ENCODE data around the gene SWSAP1. TPM values are rescaled to one million over a fixed set of nuclear protein-coding genes. Genes with fewer than 3 reads are reported as not detected.

Gene SWSAP1
- total RNA-seq, 6 experiments from 2014 or later = 1.2 to 2.2 (median 1.6) TPM

GRCh38 chr19:11421371-11422098, 47.1 kb downstream of the SWSAP1 start:
- H3K4me1 Mint-ChIP-seq (ENCODE audit: low read depth) = peaks cover 10% of the 10 kb centered on the region

GRCh38 chr19:11422163-11423065, 47.9 kb downstream of the SWSAP1 start:
- H3K27me3 Mint-ChIP-seq (ENCODE audit: insufficient read depth) = peaks cover 8% of the 10 kb centered on the region; the same call in 1 of the 2 replicates
- TF ChIP-seq CTCF (IDR thresholded peaks at IDR 0.05) = no peak
- no peaks in the 10 kb centered on the region for H3K9me3 Mint-ChIP-seq
- H3K36me3 Mint-ChIP-seq (ENCODE audit: low read depth) = no peaks in the 10 kb centered on the region
- DNase-seq = peak; percentile 13
- H3K27ac Mint-ChIP-seq = no peak overlapping the region
- H3K4me3 Mint-ChIP-seq = peak overlapping the region; percentile 32; the same call in 1 of the 2 replicates
- peaks cover 10% of the 10 kb centered on the region for H3K4me1 Mint-ChIP-seq (ENCODE audit: low read depth)

More at GRCh38 chr19:11421371-11422098, 47.1 kb downstream of the SWSAP1 start:
- DNase-seq = no peak
- Mint-ChIP-seq H3K4me3 (peak overlapping the region; percentile 32; the same call in 1 of the 2 replicates), H3K27ac (no peak overlapping the region), H3K36me3 (ENCODE audit: low read depth) (no peaks in the 10 kb centered on the region), H3K9me3 (no peaks in the 10 kb centered on the region), H3K27me3 (ENCODE audit: insufficient read depth) (peaks cover 8% of the 10 kb centered on the region; the same call in 1 of the 2 replicates)
- TF ChIP-seq CTCF (IDR thresholded peaks at IDR 0.05) = no peak

GRCh38 chr19:11423164-11423790, 48.8 kb downstream of the SWSAP1 start:
- Mint-ChIP-seq H3K9me3 (no peaks in the 10 kb centered on the region), H3K27me3 (ENCODE audit: insufficient read depth) (peaks cover 8% of the 10 kb centered on the region; the same call in 1 of the 2 replicates), H3K4me1 (ENCODE audit: low read depth) (peaks cover 10% of the 10 kb centered on the region), H3K36me3 (ENCODE audit: low read depth) (no peaks in the 10 kb centered on the region), H3K27ac (no peak overlapping the region), H3K4me3 (no peak overlapping the region; the same call in 1 of the 2 replicates)
- DNase-seq = no peak
- no peak for TF ChIP-seq CTCF (IDR thresholded peaks at IDR 0.05)

- Mint-ChIP-seq H3K4me3 (no peak overlapping the region), H3K36me3 (ENCODE audit: low read depth) (no peaks in the 10 kb centered on the region), H3K9me3 (no peaks in the 10 kb centered on the region), H3K27ac (no peak overlapping the region), H3K27me3 (ENCODE audit: insufficient read depth) (peaks cover 8% of the 10 kb centered on the region; the same call in 1 of the 2 replicates), H3K4me1 (ENCODE audit: low read depth) (peaks cover 10% of the 10 kb centered on the region)
- TF ChIP-seq CTCF (IDR thresholded peaks at IDR 0.05) = no peak
- DNase-seq = no peak
Observed at GRCh38 chr19:11423791-11424181, 49.3 kb downstream of the SWSAP1 start.

Other genes starting within 250 kb of the SWSAP1 start
- 10 to 100 TPM; 21.0 to 54.6 (median 50.3) TPM for gene SPC24, start 218.9 kb upstream of the SWSAP1 start, total RNA-seq (2021; fragmentation: NEBNext Ultra II Directional; extraction: Animal tissue kit (Norgen Biotek cat#: 25700))
- gene KANK2, start 177.1 kb upstream of the SWSAP1 start, total RNA-seq (2021; fragmentation: NEBNext Ultra II Directional; extraction: Animal tissue kit (Norgen Biotek cat#: 25700)) = 100 to 1,000 TPM; 132 to 167 (median 156) TPM
- gene ANGPTL8, start 135.0 kb upstream of the SWSAP1 start, total RNA-seq (2021; fragmentation: NEBNext Ultra II Directional; extraction: Animal tissue kit (Norgen Biotek cat#: 25700)) = not detected
- gene DOCK6, start 112.1 kb upstream of the SWSAP1 start, total RNA-seq (2021; fragmentation: NEBNext Ultra II Directional; extraction: Animal tissue kit (Norgen Biotek cat#: 25700)) = 10 to 100 TPM; 20.7 to 32.2 (median 22.9) TPM
- not detected for gene TSPAN16, start 78.5 kb upstream of the SWSAP1 start, total RNA-seq (2021; fragmentation: NEBNext Ultra II Directional; extraction: Animal tissue kit (Norgen Biotek cat#: 25700))
- 10 to 100 TPM in 2 of 6 experiments, 1 to 10 TPM in 4; 6.7 to 11.1 (median 8.7) TPM for gene RAB3D, start 35.0 kb upstream of the SWSAP1 start, total RNA-seq (2021; fragmentation: NEBNext Ultra II Directional; extraction: Animal tissue kit (Norgen Biotek cat#: 25700))
- 10 to 100 TPM; 36.9 to 51.8 (median 46.5) TPM for gene TMEM205, start 28.4 kb upstream of the SWSAP1 start, total RNA-seq (2021; fragmentation: NEBNext Ultra II Directional; extraction: Animal tissue kit (Norgen Biotek cat#: 25700))
- 10 to 100 TPM in 4 of 6 experiments, 1 to 10 TPM in 2; 7.7 to 11.8 (median 10.4) TPM for gene CCDC159, start 28.1 kb upstream of the SWSAP1 start, total RNA-seq (2021; fragmentation: NEBNext Ultra II Directional; extraction: Animal tissue kit (Norgen Biotek cat#: 25700))
- gene PLPPR2, start 19.2 kb upstream of the SWSAP1 start, total RNA-seq (2021; fragmentation: NEBNext Ultra II Directional; extraction: Animal tissue kit (Norgen Biotek cat#: 25700)) = 10 to 100 TPM; 52.4 to 82.2 (median 59.7) TPM
- 1 to 10 TPM; 6.1 to 8.3 (median 7.1) TPM for gene EPOR, start 9.6 kb downstream of the SWSAP1 start, total RNA-seq (2021; fragmentation: NEBNext Ultra II Directional; extraction: Animal tissue kit (Norgen Biotek cat#: 25700))
- gene RGL3, start 44.6 kb downstream of the SWSAP1 start, total RNA-seq (2021; fragmentation: NEBNext Ultra II Directional; extraction: Animal tissue kit (Norgen Biotek cat#: 25700)) = 10 to 100 TPM in 1 of 6 experiments, 1 to 10 TPM in 5; 7.3 to 11.7 (median 8.9) TPM
- gene ODAD3, start 60.5 kb downstream of the SWSAP1 start, total RNA-seq (2021; fragmentation: NEBNext Ultra II Directional; extraction: Animal tissue kit (Norgen Biotek cat#: 25700)) = 1 to 10 TPM in 1 of 6 experiments, under 1 TPM in 4, not detected in 1; 0.16 to 1.1 (median 0.60) TPM
- 100 to 1,000 TPM; 367 to 460 (median 388) TPM for gene PRKCSH, start 61.0 kb downstream of the SWSAP1 start, total RNA-seq (2021; fragmentation: NEBNext Ultra II Directional; extraction: Animal tissue kit (Norgen Biotek cat#: 25700))
- gene ELAVL3, start 106.4 kb downstream of the SWSAP1 start, total RNA-seq (2021; fragmentation: NEBNext Ultra II Directional; extraction: Animal tissue kit (Norgen Biotek cat#: 25700)) = not detected
- gene ZNF653, start 131.2 kb downstream of the SWSAP1 start, total RNA-seq (2021; fragmentation: NEBNext Ultra II Directional; extraction: Animal tissue kit (Norgen Biotek cat#: 25700)) = 1 to 10 TPM; 4.7 to 6.3 (median 5.3) TPM
- 10 to 100 TPM; 17.5 to 24.9 (median 19.9) TPM for gene ECSIT, start 154.5 kb downstream of the SWSAP1 start, total RNA-seq (2021; fragmentation: NEBNext Ultra II Directional; extraction: Animal tissue kit (Norgen Biotek cat#: 25700))
- gene CNN1, start 164.2 kb downstream of the SWSAP1 start, total RNA-seq (2021; fragmentation: NEBNext Ultra II Directional; extraction: Animal tissue kit (Norgen Biotek cat#: 25700)) = 1 to 10 TPM; 6.5 to 9.3 (median 8.0) TPM
- gene ELOF1, start 184.6 kb downstream of the SWSAP1 start, total RNA-seq (2021; fragmentation: NEBNext Ultra II Directional; extraction: Animal tissue kit (Norgen Biotek cat#: 25700)) = 10 to 100 TPM; 72.3 to 85.5 (median 78.7) TPM
- 1 to 10 TPM; 1.5 to 2.8 (median 2.3) TPM for gene ACP5, start 203.0 kb downstream of the SWSAP1 start, total RNA-seq (2021; fragmentation: NEBNext Ultra II Directional; extraction: Animal tissue kit (Norgen Biotek cat#: 25700))
- 1 to 10 TPM; 5.7 to 8.7 (median 7.5) TPM for gene ZNF627, start 222.8 kb downstream of the SWSAP1 start, total RNA-seq (2021; fragmentation: NEBNext Ultra II Directional; extraction: Animal tissue kit (Norgen Biotek cat#: 25700))